Spleen (tissue), 11 donors: Measurements from ENCODE around the gene NIBAN1. TPM values are rescaled to one million over a fixed set of nuclear protein-coding genes. Genes with fewer than 3 reads are reported as not detected.

Source experiments
- DNase-seq: peaks from one replicate; pipeline ENCODE4 v3.0.0-alpha.2; 2020
- H3K27ac ChIP-seq, 8 donors: fragments of 200-600 bp; sonication (generic) in 7 of 8; 1 replicate in 4 of 8; 2 replicates in 4 of 8; pipeline versions ENCODE4 v1.5.0 to v1.8.0; 2016 to 2021; ENCODE audit warnings: inconsistent platforms in 4 of 8, mild to moderate bottlenecking in 4 of 8, moderate library complexity in 1 of 8
- H3K27me3 ChIP-seq, 7 donors: fragments of 200-600 bp; sonication (generic) in 6 of 7; replicated peaks in 1 of 7; 1 replicate in 4 of 7; 2 replicates in 3 of 7; pipeline versions ENCODE4 v1.5.0 to v1.8.0; 2016 to 2021; ENCODE audit warnings: inconsistent platforms in 3 of 7, mild to moderate bottlenecking in 1 of 7
- H3K36me3 ChIP-seq, 6 donors: fragments of 200-600 bp; sonication (generic) in 5 of 6; 1 replicate in 4 of 6; 2 replicates in 2 of 6; pipeline versions ENCODE4 v1.5.0 to v1.8.0; 2016 to 2021; ENCODE audit warnings: inconsistent platforms in 2 of 6
- H3K4me1 ChIP-seq, 6 donors: fragments of 200-600 bp; sonication (generic) in 5 of 6; 1 replicate in 3 of 6; 2 replicates in 3 of 6; pipeline versions ENCODE4 v1.5.0 to v1.8.0; 2016 to 2021; ENCODE audit warnings: inconsistent platforms in 3 of 6
- H3K4me3 ChIP-seq, 8 donors: fragments of 200-600 bp; sonication (generic) in 7 of 8; 1 replicate in 4 of 8; 2 replicates in 4 of 8; pipeline versions ENCODE4 v1.5.0 to v1.8.0; 2016 to 2021; ENCODE audit warnings: inconsistent platforms in 4 of 8, mild to moderate bottlenecking in 4 of 8, moderate library complexity in 2 of 8
- H3K9me3 ChIP-seq, 8 donors: fragments of 200-600 bp; sonication (generic) in 7 of 8; 1 replicate in 4 of 8; 2 replicates in 4 of 8; pipeline versions ENCODE4 v1.5.0 to v1.8.0; 2016 to 2021; ENCODE audit warnings: inconsistent platforms in 4 of 8
- POLR2A ChIP-seq, 3 donors: fragments of 450-650 bp; IDR thresholded peaks; one replicate each; pipeline ENCODE4 v1.5.1; 2017; ENCODE audit warnings: antibody characterized with exemption in 3 of 3, mild to moderate bottlenecking in 1 of 3
- POLR2AphosphoS5 ChIP-seq, 3 donors: sonication (generic); formaldehyde crosslinking; IDR thresholded peaks; one replicate each; pipeline ENCODE4 v1.5.1; 2017; ENCODE audit warnings: antibody characterized with exemption in 3 of 3
- WGBS, 5 donors: extraction: QIAGEN DNeasy Blood & Tissue Kit in 3 of 5; methylation state at CpG; one replicate each; pipeline versions ENCODE4 v1.1.5 to v1.1.7; 2013 to 2018; 5-methylcytosine and 5-hydroxymethylcytosine counted together
- intact Hi-C: fragments of 100-400 bp; cut with DNase I; formaldehyde crosslinking; loops from one replicate; pipeline ENCODE4 v1.15.0; 2023; ENCODE audit warnings: low total_unique reads
- polyA plus RNA-seq, 3 donors: library from polyadenylated mRNA; stranded (reverse); fragments of 200-250 nt; gene quantifications; one replicate each; pipeline ENCODE4 v1.2.1, GENCODE V29; 2013
- total RNA-seq, 7 donors: library from RNA; depleted of rRNA in 3 of 7; stranded (reverse); fragments of >200 nt in 3 of 7; fragmentation: NEBNext Ultra II Directional in 4 of 7; extraction: Animal tissue kit (Norgen Biotek cat#: 25700) in 4 of 7; gene quantifications; one replicate each; pipeline versions ENCODE4 v1.1.0 to v1.2.1, GENCODE V29; 2016 to 2021
- TF ChIP-seq, protein P1 (sequence below), 11 experiments: fragments of 200-600 bp in 7 of 11; fragments of 450-650 bp in 4 of 11; sonication (generic) in 4 of 11; IDR thresholded peaks in 8 of 11; conservative IDR thresholded peaks in 3 of 11; 1 replicate in 7 of 11; 2 replicates in 4 of 11; pipeline versions ENCODE4 v1.4.0 to v1.8.0; 2016 to 2021; ENCODE audit warnings: antibody characterized with exemption in 11 of 11, inconsistent platforms in 4 of 11, mild to moderate bottlenecking in 1 of 11
- donor health status: healthy with polysubstance abuse.
- donor health status: DM: no; HTN: no; CAD: no; lungs with moderate emphysema.
- donor health status: DM: no; HTN: no; CAD: no.
- donor health status: Bipolar disorder and iron deficiency.
- donor health status: healthy.
- donor health status: DM: no; HTN: no; CAD: no.
- donor health status: DM: yes; HTN: yes; CAD: no.

Gene NIBAN1
- total and polyA plus RNA-seq, 10 donors = 2.3 to 116 (median 37.5) TPM

DNA sequence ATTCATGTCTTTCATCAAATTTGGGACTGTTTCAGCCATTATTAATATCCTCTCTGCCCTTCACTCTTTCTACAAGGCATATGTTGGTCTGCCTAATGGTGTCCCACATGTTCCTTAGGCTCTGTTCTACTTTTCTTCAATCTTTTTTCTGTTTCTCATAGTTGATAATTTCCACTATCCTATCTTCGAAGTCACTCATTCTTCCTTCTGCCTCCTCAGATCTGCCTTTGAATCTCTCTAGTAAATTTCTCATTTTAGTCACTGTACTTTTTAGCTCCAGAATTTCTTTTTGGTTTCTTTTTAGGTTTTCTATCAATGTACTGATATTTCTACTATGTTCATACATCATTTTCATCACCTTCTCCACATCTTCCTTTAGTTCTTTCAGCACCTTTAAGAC, 20.0 kb upstream of the NIBAN1 start:
- no peak for DNase-seq
- TF ChIP-seq POLR2A (IDR thresholded peaks at IDR 0.05) (no peak), POLR2AphosphoS5 (IDR thresholded peaks at IDR 0.05) (no peak)
- TF ChIP-seq, protein P1, sequence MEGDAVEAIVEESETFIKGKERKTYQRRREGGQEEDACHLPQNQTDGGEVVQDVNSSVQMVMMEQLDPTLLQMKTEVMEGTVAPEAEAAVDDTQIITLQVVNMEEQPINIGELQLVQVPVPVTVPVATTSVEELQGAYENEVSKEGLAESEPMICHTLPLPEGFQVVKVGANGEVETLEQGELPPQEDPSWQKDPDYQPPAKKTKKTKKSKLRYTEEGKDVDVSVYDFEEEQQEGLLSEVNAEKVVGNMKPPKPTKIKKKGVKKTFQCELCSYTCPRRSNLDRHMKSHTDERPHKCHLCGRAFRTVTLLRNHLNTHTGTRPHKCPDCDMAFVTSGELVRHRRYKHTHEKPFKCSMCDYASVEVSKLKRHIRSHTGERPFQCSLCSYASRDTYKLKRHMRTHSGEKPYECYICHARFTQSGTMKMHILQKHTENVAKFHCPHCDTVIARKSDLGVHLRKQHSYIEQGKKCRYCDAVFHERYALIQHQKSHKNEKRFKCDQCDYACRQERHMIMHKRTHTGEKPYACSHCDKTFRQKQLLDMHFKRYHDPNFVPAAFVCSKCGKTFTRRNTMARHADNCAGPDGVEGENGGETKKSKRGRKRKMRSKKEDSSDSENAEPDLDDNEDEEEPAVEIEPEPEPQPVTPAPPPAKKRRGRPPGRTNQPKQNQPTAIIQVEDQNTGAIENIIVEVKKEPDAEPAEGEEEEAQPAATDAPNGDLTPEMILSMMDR (IDR thresholded peaks at IDR 0.05 in 8 of 11, conservative IDR thresholded peaks at IDR 0.05 in 3 of 11) = no peak
- Histone ChIP-seq H3K4me3 (no peak overlapping the region), H3K9me3 (peaks cover 0 to 20% (median 13%) of the 10 kb centered on the region in 8 donors), H3K27ac (no peak overlapping the region), H3K4me1 (no peaks in the 10 kb centered on the region), H3K36me3 (no peaks in the 10 kb centered on the region), H3K27me3 (peaks cover 0 to 5% (median 0%) of the 10 kb centered on the region in 7 donors)
- 87 to 100% (median 93%) methylated on average over 1 of the region's 1 CpG for WGBS, 5 donors
- intact Hi-C loops = no loop called here

DNA sequence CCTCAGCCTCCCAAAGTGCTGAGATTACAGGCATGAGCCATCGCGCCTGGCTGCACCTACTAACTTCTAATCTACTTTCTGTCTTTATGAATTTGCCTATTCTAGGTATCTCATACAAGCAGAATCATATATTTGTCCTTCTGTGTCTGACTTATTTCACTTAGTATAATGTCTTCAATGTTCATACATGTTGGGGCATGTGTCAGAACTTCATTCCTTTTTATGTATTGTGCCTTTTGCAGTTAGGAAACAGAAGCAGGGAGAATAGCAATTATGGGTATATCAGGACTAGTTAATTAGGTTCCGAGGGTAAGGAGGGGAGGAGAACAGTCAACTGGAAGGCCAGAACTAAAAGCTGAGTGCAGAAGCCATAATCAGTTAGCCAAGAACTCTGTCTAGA, 18.0 kb upstream of the NIBAN1 start:
- Histone ChIP-seq H3K27ac (no peak overlapping the region), H3K4me3 (no peak overlapping the region), H3K4me1 (no peaks in the 10 kb centered on the region), H3K9me3 (peaks cover 0 to 20% (median 13%) of the 10 kb centered on the region in 8 donors), H3K27me3 (peaks cover 0 to 5% (median 0%) of the 10 kb centered on the region in 7 donors), H3K36me3 (no peaks in the 10 kb centered on the region)
- DNase-seq = no peak
- WGBS, 5 donors = 89 to 95% (median 94%) methylated on average over 3 of the region's 3 CpGs
- intact Hi-C loops = no loop called here
- TF ChIP-seq POLR2AphosphoS5 (IDR thresholded peaks at IDR 0.05) (no peak), POLR2A (IDR thresholded peaks at IDR 0.05) (no peak)
- TF ChIP-seq, protein P1 (IDR thresholded peaks at IDR 0.05 in 8 of 11, conservative IDR thresholded peaks at IDR 0.05 in 3 of 11) = no peak

DNA sequence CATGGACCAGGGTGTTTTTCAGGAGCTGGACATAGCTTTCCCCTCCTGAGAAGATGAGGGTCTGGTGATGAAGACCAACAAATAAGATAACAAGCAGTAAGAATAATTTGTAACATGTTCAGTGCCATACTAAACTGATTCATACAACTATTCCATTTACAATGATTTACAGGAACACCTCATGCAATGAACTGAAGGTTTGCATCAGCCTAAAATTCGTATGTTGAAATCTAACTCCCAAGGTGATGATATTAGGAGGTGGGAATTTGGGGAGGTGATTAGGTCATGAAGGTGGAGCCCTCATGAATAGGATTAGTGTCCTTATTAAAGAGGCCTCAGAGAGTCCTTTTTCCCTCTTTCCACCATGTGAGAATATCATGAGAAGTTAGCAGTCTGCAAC, 15.9 kb upstream of the NIBAN1 start:
- WGBS, 5 donors = 43 to 74% (median 60%) methylated on average over 1 of the region's 1 CpG
- no peaks in the 10 kb centered on the region for H3K36me3 ChIP-seq
- DNase-seq = no peak
- TF ChIP-seq POLR2A (IDR thresholded peaks at IDR 0.05) (no peak), POLR2AphosphoS5 (IDR thresholded peaks at IDR 0.05) (no peak)
- TF ChIP-seq, protein P1 (IDR thresholded peaks at IDR 0.05 in 8 of 11, conservative IDR thresholded peaks at IDR 0.05 in 3 of 11) = no peak
- peaks cover 0 to 2% (median 0%) of the 10 kb centered on the region in 7 donors for H3K27me3 ChIP-seq
- H3K27ac ChIP-seq = no peak overlapping the region
- H3K4me1 ChIP-seq = no peaks in the 10 kb centered on the region
- intact Hi-C loops = no loop called here
- peaks cover 0 to 18% (median 13%) of the 10 kb centered on the region in 8 donors for H3K9me3 ChIP-seq
- H3K4me3 ChIP-seq = no peak overlapping the region

DNA sequence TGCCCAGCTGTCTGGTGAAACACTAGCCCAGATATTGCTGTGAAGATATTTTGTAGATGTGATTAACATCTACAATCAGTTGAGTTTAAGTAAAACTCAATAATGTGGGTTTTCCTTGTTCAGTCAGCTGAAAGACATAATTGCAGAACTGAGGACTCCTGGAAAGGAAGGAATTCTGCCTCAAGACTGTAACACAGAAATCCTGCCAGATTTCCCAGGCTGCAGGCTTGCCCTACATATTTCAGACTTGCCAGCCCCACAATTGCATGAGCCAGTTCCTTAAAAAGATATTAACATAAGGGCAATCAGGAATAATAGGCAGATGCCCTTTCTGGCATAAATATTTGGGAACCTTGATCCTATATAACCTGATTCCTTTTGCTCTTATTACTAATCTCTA, 14.2 kb upstream of the NIBAN1 start:
- intact Hi-C loops = no loop called here

More for the DNA sequence above, 14.2 kb upstream of the NIBAN1 start:
- Histone ChIP-seq H3K4me3 (no peak overlapping the region), H3K36me3 (no peaks in the 10 kb centered on the region), H3K27ac (no peak overlapping the region), H3K9me3 (peaks cover 0 to 1% (median 0%) of the 10 kb centered on the region in 8 donors), H3K27me3 (no peaks in the 10 kb centered on the region), H3K4me1 (no peaks in the 10 kb centered on the region)
- TF ChIP-seq POLR2AphosphoS5 (IDR thresholded peaks at IDR 0.05) (no peak), POLR2A (IDR thresholded peaks at IDR 0.05) (no peak)
- TF ChIP-seq, protein P1 (IDR thresholded peaks at IDR 0.05 in 8 of 11, conservative IDR thresholded peaks at IDR 0.05 in 3 of 11) = no peak
- DNase-seq = no peak
